SK-MEL-5 (cell line): ENCODE results near the gene KSR2. TPM values are rescaled to one million over a fixed set of nuclear protein-coding genes. Genes with fewer than 3 reads are reported as not detected.

Experiments
- DNase-seq: peaks from one replicate; pipeline ENCODE4 v3.0.0-alpha.2; 2016; ENCODE audit warnings: low read depth, low spot score
- in situ Hi-C: cut with HindIII; loops from 2 replicates; pipeline ENCODE4 v1.10.0; 2016; ENCODE audit warnings: low sequenced_read_pairs, high pct_unique_total_duplicates, low pct_unique_long_range_greater_than_20kb
- total RNA-seq: library from RNA; depleted of rRNA; stranded (reverse); fragments of >200 nt; shearing (Covaris generic); gene quantifications from 2 replicates; pipeline ENCODE4 v1.2.3, GENCODE V29; 2014

Gene KSR2
- total RNA-seq, 1 experiment from 2014 or later, result 0.03 TPM

DNA sequence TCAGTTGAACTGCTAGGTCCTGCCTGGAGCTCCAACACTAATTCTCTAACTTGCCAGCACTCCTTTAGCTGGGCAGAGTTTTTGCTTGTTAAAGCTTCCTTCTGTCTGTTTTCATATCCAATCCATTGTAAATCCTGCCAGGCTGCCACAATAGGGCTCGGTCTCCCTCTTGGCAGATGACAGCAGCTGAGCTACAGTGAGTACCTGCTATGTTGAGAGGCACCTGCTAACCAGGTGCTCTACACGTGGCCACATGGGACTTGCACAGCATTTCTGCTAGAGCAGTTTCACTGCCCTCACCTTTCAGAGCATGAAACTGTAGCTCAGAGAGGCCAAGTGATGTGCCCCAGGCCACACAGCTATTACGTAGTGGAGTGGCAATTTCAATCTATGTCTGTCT, 500.8 kb downstream of the KSR2 start:
- in situ Hi-C loops, result no loop called here
- no peak for DNase-seq

DNA sequence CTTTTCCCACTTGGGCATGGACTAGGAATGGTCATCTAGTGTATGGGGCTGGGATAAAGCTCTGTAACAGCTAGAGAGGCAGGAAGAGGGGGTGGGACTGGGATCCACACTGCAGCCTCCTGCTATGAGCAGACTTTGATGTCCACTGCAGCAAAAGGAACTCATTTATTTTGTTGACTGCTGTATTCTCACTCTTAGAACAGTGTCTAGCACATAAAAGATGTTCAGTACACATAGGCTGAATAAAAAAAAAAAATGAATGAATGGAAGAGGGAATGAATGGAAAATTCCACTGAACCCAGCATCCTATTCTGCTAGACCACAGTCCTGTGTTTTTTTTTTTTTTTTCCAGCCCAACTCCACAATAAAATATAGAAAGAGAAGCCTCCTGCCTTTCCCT, 501.2 kb downstream of the KSR2 start:
- DNase-seq, result no peak
- in situ Hi-C loops, result no loop called here

DNA sequence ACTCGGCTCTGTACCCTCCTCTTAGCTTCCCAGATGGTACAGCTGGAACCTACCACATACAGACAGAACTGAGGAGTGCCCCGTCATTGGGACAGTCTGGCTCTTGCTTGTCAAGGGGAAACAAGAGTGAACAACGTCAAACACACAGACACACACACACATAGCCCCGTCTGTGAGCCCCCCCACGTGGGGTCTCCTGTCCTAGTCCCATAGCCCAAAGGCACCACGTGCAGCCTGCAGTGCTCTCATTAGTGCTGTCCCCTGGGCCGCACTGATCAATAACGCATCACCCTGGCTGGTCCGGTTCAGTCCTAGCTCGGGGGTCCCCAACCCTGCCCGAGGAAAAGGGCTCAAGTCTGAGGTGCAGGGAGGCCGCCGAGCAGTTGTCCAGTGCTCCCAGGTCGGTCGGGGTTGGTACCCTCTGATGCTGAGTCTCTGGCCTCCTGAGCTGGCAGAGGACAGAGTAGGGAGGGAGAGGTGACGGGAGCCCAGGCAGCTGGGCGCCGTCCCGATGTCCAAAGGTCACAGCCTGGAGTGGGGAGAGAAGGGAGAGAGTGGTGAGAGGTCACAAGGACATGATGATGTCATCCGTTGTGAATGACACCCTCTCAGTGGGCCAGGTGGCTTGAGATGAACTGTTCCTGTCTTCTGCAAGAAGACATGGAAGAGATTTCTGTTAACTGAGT, 502.0 kb downstream of the KSR2 start:
- in situ Hi-C loops, result no loop called here
- DNase-seq, result no peak

DNA sequence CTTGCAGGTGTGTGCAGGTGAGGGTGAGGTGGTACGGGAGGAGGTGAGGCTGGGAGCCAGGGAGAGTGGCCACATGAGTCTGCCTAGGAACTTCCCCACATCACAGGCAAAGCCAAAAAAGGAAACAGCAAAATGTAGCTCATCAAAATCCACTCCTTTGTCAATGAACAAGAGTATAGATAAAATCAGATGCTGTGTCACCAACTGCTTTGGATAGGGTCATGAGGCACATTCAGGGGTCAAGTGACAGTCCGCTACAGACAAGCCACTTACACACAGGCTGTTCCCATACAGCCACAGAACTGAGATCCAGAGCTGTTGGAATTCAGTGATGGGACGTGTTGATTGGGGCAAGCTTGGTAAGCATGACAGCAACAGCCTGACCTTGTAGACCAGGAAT, 507.1 kb downstream of the KSR2 start:
- in situ Hi-C loops, result no loop called here
- DNase-seq, result no peak

DNA sequence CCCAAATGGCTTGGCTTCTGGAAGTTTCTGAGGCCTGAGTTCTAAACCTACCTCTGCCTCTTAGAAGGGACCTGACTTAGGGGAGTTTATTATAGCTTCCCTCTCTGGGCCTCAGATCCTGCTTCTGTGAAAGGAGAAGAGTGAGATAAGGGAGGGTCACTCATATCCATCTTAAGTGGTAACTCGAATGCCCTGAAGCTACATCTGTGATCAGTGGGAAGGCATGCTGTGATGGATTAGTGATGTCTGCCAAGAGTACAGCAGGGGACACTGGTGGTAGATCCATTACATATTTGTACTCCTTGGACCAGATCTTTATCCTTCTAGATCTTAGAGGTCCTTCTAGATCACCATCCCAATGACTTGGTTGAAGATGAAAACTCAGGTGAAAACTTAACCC, 509.6 kb downstream of the KSR2 start:
- in situ Hi-C loops, result no loop called here
- DNase-seq, result no peak

DNA sequence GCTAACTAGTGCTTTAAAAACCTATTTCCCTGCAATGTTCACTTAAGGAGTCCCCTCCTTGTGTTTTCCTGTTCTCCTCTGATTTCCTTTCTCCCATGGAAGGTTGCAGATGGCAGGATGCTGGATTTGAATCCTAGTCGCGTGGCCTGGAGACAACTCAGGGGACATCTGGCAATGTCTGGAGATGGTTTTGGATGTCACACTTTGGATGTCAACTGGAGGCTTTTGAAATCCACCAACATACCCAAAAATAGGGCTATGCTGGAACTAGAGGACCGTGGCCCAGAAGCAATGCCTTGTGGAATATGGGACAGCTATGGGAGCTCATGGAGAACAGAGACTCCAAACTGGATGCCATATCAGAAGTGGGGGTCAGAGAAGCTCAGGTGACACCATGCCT, 511.6 kb downstream of the KSR2 start:
- no peak for DNase-seq
- in situ Hi-C loops, result no loop called here

DNA sequence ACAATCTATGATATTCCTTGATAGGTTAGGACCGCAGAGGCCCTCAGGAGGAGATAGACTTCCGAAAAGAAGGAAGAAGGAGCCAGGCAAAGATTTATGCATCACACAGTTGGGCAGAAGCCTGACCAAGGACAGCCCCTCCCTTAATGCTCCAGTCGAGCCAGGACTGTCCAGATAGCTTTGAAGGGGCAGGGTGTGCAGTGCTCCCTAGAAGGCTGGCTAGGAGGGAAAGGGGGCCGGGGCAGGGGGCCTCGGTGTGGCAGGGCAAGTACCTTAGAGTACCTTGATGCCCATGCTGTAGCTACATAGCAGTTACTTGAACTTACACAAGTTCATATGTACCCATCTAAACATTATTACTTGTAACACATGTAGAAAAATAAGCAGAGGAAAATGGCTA, 512.7 kb downstream of the KSR2 start:
- in situ Hi-C loops, result no loop called here
- no peak for DNase-seq

DNA sequence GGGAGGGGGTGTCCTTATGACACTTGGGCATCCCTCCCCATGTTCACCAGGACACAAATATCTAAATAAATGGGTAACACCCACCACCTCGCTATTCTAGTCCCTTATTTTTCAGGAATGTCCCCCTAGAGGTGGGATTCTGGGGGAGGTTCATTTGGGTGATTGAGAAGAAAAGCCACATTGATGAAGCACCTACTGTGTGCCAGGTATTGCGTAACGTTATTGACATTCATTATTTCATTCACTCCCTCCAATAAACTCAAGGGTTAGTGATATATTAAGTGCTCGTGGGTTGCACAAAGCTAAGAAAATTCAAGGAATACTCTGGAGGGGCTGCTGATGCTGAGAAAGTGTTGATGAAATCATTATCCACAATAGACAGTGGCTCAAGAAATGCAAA, 514.8 kb downstream of the KSR2 start:
- in situ Hi-C loops, result no loop called here
- DNase-seq, result no peak

DNA sequence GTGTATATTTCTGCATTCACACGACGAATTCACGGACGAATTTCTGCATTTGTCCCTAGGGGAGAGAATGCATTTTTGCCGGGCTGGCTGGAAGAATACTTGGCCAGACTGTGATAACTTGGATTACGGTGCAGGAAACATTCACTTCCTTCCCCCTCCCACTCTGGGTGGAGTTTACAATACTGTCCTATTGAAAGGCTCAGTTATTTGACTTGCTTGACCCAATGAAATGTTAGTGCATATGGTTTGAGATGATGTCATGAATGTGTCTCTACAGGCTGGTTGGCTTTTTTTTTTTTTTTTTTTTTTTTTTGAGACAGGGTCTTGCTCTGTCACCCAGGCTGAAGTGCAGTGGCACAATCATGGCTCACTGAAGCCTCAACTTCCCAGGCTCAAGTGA, 516.7 kb downstream of the KSR2 start:
- no peak for DNase-seq
- in situ Hi-C loops, result no loop called here

DNA sequence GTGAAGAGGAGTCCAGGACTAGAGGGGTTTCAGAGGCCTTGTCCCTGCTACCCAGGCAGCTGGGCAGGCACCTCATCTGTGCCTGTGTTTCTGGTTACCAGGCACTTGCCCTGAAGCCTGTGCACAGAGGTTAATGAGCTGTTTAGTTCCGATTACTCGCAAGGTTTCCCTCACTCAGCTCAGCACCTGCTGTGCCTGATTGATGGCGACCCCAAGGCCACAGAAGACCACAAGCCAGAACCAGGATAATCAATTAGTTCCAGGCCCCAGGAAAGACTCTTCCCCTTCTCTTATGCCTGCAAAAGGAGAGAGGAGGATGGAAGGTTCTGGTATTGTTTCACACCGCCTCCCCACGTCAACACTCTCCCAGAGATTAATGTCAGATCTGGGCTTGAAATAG, 518.6 kb downstream of the KSR2 start:
- in situ Hi-C loops, result no loop called here
- no peak for DNase-seq

DNA sequence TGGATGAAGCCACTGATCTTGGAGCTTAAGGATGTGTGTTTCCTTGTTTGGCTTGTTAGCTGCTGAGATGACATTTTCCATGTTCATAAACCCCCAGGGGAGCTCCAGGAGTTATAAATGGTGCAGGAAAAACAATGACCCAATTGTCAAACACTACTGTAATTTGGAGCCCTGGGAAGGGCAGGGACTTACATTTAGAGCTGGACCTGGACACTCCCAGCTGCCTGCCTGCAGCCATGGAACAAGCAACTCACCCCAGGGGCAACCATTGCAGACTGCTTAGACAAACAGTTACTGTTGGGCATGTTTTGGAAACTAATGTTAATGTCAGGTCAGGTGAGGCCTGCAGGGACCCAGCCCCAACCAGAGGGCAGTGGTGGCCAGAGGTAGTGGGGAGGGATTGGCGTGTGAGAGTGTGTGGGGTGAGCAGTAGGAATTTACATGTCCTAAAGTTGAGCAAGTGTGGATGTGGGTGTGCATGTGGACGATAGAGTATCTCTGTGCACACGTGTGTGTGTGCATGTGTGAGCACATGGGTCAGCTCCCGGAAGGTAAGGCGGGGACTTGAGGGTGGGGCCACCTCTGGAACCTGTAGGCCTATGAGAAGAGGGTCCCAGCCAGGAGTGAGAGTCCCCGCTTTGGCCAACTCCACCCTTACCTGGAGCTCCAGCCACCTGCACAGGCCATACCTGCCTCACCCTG, 521.0 kb downstream of the KSR2 start:
- in situ Hi-C loops, result no loop called here
- peak; percentile 71 for DNase-seq

DNA sequence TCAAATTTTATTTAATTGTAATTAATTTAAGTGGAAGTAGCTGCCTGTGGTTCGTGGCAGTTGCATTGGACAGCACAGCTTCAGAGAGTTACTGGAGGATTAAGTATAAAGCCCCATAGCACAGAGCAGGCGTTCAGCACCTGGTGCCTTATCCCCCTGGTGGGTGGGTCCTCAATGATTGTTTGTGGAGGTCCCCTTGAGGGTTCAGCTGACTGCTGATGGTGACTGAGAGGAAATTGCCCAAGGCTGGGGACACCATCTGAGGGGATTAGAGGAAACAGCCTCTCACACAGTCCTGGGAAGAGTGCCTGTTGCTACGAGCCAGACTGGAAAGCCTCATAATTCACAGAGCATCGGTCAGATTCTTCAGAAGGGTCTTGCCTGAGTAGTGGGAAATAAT, 524.0 kb downstream of the KSR2 start:
- in situ Hi-C loops, result no loop called here
- DNase-seq, result no peak

DNA sequence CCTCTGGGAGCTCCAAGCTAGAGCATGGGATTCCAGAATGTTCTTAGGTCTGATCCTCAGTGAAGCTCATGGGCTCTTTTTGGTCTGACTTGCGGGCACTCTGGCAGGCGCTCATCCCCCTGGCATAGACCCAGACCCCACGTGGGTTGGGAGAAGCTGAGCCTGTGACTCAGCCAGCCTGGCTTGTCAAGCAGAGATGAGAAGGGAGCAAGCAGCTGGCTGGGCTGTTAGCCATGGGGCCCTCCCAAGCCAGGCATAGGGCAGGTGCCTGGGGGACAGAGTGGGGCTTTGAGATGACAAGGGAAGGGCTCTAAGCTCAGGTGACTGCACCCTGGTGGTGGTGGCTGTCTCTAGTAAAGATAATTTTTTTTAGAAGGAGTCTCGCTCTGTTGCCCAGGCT, 527.0 kb downstream of the KSR2 start:
- in situ Hi-C loops, result no loop called here
- peak; percentile 11 for DNase-seq

DNA sequence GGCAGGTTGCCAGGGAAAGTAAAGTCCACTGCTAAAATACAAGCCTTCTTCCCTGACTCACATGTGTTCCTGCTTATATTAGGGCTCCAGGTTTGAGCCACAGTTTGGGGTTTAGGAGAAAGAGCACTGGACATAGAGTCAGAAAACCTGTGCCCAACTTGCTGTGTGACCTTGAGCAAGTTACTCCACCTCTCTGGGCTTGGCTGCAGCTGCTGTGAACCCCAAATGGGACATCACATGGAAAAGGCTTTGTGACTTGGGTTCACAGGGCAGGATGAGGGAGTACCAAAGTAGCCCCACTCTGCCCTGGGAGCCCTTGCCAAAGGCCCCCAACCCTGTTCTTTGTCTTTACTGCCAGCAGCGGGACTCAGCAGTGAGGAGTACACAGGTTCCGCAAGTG, 528.4 kb downstream of the KSR2 start:
- in situ Hi-C loops, result no loop called here

DNA sequence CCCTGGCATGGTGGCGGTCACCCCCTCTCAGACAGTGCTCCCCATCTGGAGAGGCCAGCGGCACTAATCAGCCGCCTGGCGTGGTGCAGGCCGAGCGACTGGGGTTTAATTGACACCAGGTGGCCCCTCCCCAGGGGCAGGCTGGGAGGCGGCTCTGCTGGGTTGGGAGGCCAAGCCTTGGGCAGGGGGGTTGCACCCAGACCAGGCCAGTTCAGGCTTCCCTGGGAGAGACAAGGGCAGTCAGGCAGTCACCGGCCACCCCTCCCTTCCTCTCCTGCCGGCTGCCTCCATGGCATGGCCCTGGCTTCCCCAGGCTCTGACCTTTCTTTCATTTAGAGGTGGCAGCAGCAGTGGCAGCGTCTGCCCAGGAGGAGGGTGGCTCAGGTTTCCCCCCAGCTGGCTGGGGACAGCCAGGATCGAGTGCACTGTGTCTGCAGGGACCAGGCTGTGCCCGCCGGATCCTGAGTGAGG, 529.2 kb downstream of the KSR2 start:
- no peak for DNase-seq
- in situ Hi-C loops, result no loop called here

More for the DNA sequence above, 528.4 kb downstream of the KSR2 start:
- DNase-seq, result no peak

DNA sequence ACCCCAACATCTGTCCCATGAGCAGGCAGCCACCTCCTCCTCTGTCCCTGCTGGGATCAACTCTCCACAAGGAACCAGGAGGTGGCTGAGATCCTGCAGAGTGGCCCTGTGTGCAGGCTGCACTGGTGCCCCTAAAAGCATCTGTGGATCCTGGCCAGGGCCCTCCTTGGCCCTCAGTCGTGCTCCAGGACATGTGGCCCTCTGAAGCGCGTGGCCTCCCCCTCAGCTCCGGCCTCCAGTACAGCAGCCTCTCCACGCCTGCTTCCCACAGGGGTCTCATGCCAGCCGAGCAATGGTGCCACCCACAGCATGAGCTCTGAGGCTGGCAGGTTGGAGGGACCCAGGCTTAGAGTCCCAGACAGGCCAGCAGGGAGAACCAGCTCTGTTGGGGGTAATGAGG, 530.0 kb downstream of the KSR2 start:
- no peak for DNase-seq
- in situ Hi-C loops, result no loop called here

DNA sequence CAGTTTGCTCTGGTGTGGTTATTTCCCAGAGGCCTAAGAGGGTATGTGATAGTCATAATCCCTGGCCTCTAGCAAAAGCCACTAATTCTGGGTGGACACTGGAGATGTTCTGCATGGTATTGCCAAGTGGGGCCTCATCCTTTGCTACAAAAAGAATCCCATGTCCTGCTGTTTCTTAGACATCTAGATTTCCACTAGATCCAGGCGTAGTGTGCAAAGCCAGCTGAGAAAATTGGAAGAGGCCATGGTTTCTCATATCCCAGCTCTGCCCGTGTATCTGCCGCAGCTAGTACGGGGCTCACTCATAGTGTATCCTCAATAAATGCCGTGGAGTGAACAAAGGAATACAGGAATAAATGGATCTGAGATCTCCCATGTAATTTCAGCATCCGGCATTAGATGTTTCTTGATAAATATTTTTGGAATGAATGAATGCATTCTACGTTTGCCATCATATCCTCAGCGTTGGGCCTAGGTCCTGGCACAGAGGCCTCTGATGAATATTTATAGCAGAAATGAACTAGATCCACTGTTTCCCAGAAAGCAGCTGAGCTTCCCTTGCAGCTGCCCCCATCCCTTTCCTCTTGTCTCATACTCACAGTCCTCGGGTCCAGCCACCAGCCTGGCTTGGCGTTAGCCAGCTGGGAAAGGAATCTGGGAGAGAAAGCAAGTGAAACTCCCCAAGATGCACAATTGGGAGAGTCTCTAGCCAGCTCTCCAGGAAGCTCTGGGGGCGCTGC, 531.1 kb downstream of the KSR2 start:
- DNase-seq, result no peak
- in situ Hi-C loops, result no loop called here

DNA sequence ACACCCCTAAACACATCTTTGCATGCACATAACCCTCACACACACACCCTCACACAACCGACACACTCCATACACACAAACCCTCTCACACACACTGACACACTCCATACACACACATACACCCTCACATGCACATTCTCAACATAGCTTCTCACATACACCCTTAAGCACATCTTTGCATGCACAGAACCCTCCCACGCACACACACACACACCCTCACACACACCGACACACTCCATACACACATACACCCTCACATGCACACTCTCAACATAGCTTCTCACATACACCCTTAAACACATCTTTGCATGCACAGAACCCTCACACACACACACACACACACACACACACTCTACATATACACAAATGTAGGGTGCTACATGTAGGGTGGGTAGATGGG, 534.9 kb downstream of the KSR2 start:
- in situ Hi-C loops, result no loop called here

DNA sequence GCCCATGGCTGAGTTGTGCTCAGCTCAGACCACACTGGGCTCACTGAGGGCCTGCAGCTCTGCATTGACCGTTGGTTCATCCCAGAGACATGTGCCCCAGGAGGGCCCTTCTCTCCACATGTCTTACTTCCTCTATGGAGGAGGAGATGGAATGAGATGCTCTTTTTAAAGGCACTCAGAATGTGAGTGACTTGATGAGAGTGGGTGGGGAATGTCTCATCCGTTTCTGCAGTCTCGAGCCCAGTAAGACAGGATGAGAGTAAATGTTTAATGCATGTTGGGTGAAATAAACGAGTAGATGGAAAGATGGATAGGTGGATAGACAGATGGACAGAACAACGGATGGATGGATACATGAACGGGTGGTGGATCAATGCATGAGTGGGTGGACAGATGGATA, 538.5 kb downstream of the KSR2 start:
- in situ Hi-C loops, result no loop called here

More for the DNA sequence above, 534.9 kb downstream of the KSR2 start:
- no peak for DNase-seq

More for the DNA sequence above, 538.5 kb downstream of the KSR2 start:
- DNase-seq, result no peak
